SIG-M5 treated with dmso at 0.1 percent for 504 hours (cell line): ENCODE results near the gene KCNIP4.
A peak's percentile ranks its signal among the peaks of the same experiment; 100 is the strongest.

Source experiments
- DNase-seq: peaks from one replicate; lab custom pipeline; 2025; ENCODE audit not compliant: unreplicated experiment; lab: John Stamatoyannopoulos, UW

The KCNIP4 gene

GRCh38 chr4:21596521-21596920 is 352.1 kb downstream of the KCNIP4 start:
- no peak for DNase-seq

GRCh38 chr4:21593671-21594001 is 354.9 kb downstream of the KCNIP4 start:
- no peak for DNase-seq

GRCh38 chr4:21592970-21593670 is 355.5 kb downstream of the KCNIP4 start:
- DNase-seq: no peak

GRCh38 chr4:21577056-21577455 is 371.5 kb downstream of the KCNIP4 start:
- no peak for DNase-seq

GRCh38 chr4:21571100-21571499 is 377.5 kb downstream of the KCNIP4 start:
- no peak for DNase-seq

- DNase-seq: no peak
Measured at GRCh38 chr4:21569638-21570037, 378.9 kb downstream of the KCNIP4 start.

GRCh38 chr4:21555083-21555482 is 393.5 kb downstream of the KCNIP4 start:
- no peak for DNase-seq

GRCh38 chr4:21554500-21554899 is 394.1 kb downstream of the KCNIP4 start:
- no peak for DNase-seq

- DNase-seq: no peak
Measured at GRCh38 chr4:21554066-21554465, 394.5 kb downstream of the KCNIP4 start.

- no peak for DNase-seq
Measured at GRCh38 chr4:21552455-21552854, 396.1 kb downstream of the KCNIP4 start.

GRCh38 chr4:21544955-21545354 is 403.6 kb downstream of the KCNIP4 start:
- DNase-seq: no peak

- DNase-seq: no peak
Measured at GRCh38 chr4:21544415-21544814, 404.2 kb downstream of the KCNIP4 start.

- no peak for DNase-seq
Measured at GRCh38 chr4:21543514-21543913, 405.1 kb downstream of the KCNIP4 start.

GRCh38 chr4:21535898-21536297 is 412.7 kb downstream of the KCNIP4 start:
- no peak for DNase-seq

- no peak for DNase-seq
Measured at GRCh38 chr4:21531048-21531447, 417.5 kb downstream of the KCNIP4 start.

GRCh38 chr4:21529214-21529613 is 419.4 kb downstream of the KCNIP4 start:
- DNase-seq: no peak

- no peak for DNase-seq
Measured at GRCh38 chr4:21522296-21522695, 426.3 kb downstream of the KCNIP4 start.

- no peak for DNase-seq
Measured at GRCh38 chr4:21517126-21517859, 431.3 kb downstream of the KCNIP4 start.

- no peak for DNase-seq
Measured at GRCh38 chr4:21514022-21514694, 434.4 kb downstream of the KCNIP4 start.

- DNase-seq: peak; percentile 1
Measured at GRCh38 chr4:21512353-21512752, 436.2 kb downstream of the KCNIP4 start.

GRCh38 chr4:21507439-21507838 is 441.1 kb downstream of the KCNIP4 start:
- peak; percentile 23 for DNase-seq

- DNase-seq: no peak
Measured at GRCh38 chr4:21490682-21491081, 457.9 kb downstream of the KCNIP4 start.
